HepG2 (cell line): ENCODE data around the gene SEMA7A. TPM values are rescaled to one million over a fixed set of nuclear protein-coding genes. Genes with fewer than 3 reads are reported as not detected.

Experiments
- ATRX ChIP-seq: sonication (generic); formaldehyde crosslinking; IDR thresholded peaks from 2 replicates; pipeline ENCODE4 v1.4.0; 2020; ENCODE audit warnings: missing genetic modification reagents, borderline replicate concordance
- CSRNP1 ChIP-seq: sonication (generic); formaldehyde crosslinking; IDR thresholded peaks from 2 replicates; pipeline ENCODE4 v1.8.1; 2023; ENCODE audit warnings: mild to moderate bottlenecking, missing genetic modification reagents
- GABPB1 ChIP-seq: IDR thresholded peaks from 2 replicates; pipeline ENCODE4 v1.6.1; 2016; ENCODE audit warnings: mild to moderate bottlenecking, missing genetic modification reagents, moderate library complexity, missing compliant biosample characterization
- GATA4 ChIP-seq: sonication (generic); IDR thresholded peaks from 2 replicates; pipeline ENCODE4 v1.6.1; 2016; ENCODE audit warnings: antibody characterized with exemption, low read depth, borderline replicate concordance
- HCFC1 ChIP-seq: fragments of 150-350 bp; IDR thresholded peaks from 2 replicates; pipeline ENCODE4 v1.6.1; 2014; ENCODE audit warnings: low read depth, low read length
- KAT7 ChIP-seq: IDR thresholded peaks from 2 replicates; pipeline ENCODE4 v1.6.1; 2018; ENCODE audit warnings: borderline replicate concordance, missing compliant biosample characterization
- KDM3A ChIP-seq: IDR thresholded peaks from 2 replicates; pipeline ENCODE4 v1.6.1; 2018; ENCODE audit warnings: low read depth, missing compliant biosample characterization
- MED13 ChIP-seq: sonication (generic); formaldehyde crosslinking; IDR thresholded peaks from 2 replicates; pipeline ENCODE4 v1.5.0; 2020; ENCODE audit warnings: missing genetic modification reagents
- NR2F6 ChIP-seq, 2 experiments: IDR thresholded peaks; 2 replicates each; pipeline ENCODE4 v1.6.1; 2016; ENCODE audit warnings: antibody characterized with exemption in 1 of 2, mild to moderate bottlenecking in 1 of 2
- POGZ ChIP-seq: sonication (generic); formaldehyde crosslinking; IDR thresholded peaks from 2 replicates; pipeline ENCODE4 v1.4.0; 2020; ENCODE audit warnings: mild to moderate bottlenecking, missing genetic modification reagents
- RBAK ChIP-seq: sonication (generic); formaldehyde crosslinking; IDR thresholded peaks from 2 replicates; pipeline ENCODE4 v1.5.1; 2020; ENCODE audit warnings: mild to moderate bottlenecking, missing genetic modification reagents
- REL ChIP-seq: sonication (generic); formaldehyde crosslinking; conservative IDR thresholded peaks from 2 replicates; pipeline ENCODE4 v1.8.0; 2022; ENCODE audit warnings: mild to moderate bottlenecking, missing genetic modification reagents, moderate library complexity
- SMARCE1 ChIP-seq: fragments of 450-650 bp; IDR thresholded peaks from 2 replicates; pipeline ENCODE4 v1.6.1; 2017; ENCODE audit warnings: borderline replicate concordance
- SPEN ChIP-seq: sonication (generic); formaldehyde crosslinking; IDR thresholded peaks from 2 replicates; pipeline ENCODE4 v1.5.1; 2020; ENCODE audit warnings: low read depth, mild to moderate bottlenecking, missing genetic modification reagents
- TEAD2 ChIP-seq: sonication (generic); formaldehyde crosslinking; IDR thresholded peaks from 2 replicates; pipeline ENCODE4 v1.9.0; 2021; ENCODE audit warnings: missing genetic modification reagents
- TFDP1 ChIP-seq: IDR thresholded peaks from 2 replicates; pipeline ENCODE4 v1.6.1; 2016; ENCODE audit warnings: missing compliant biosample characterization, missing genetic modification reagents, borderline replicate concordance
- THAP9 ChIP-seq: sonication (generic); formaldehyde crosslinking; IDR thresholded peaks from 2 replicates; pipeline ENCODE4; 2020; ENCODE audit warnings: missing genetic modification reagents, mild to moderate bottlenecking, borderline replicate concordance
- TOE1 ChIP-seq: sonication (generic); formaldehyde crosslinking; IDR thresholded peaks from 2 replicates; pipeline ENCODE4 v1.4.0; 2020; ENCODE audit warnings: mild to moderate bottlenecking, missing genetic modification reagents
- ZC3H13 ChIP-seq: sonication (generic); formaldehyde crosslinking; IDR thresholded peaks from 2 replicates; pipeline ENCODE4 v1.8.1; 2023; ENCODE audit warnings: mild to moderate bottlenecking, missing genetic modification reagents, moderate library complexity
- ZFP1 ChIP-seq: IDR thresholded peaks from 2 replicates; pipeline ENCODE4 v1.6.1; 2016
- ZFY ChIP-seq: sonication (generic); formaldehyde crosslinking; IDR thresholded peaks from 2 replicates; pipeline ENCODE4 v1.4.0; 2020; ENCODE audit warnings: missing genetic modification reagents
- ZNF124 ChIP-seq: sonication (generic); formaldehyde crosslinking; IDR thresholded peaks from 2 replicates; pipeline ENCODE4 v1.4.0; 2020; ENCODE audit warnings: missing genetic modification reagents
- ZNF253 ChIP-seq: sonication (generic); formaldehyde crosslinking; IDR thresholded peaks from 2 replicates; pipeline ENCODE4 v1.8.0; 2022; ENCODE audit warnings: mild to moderate bottlenecking, missing genetic modification reagents, borderline replicate concordance
- ZNF264 ChIP-seq: sonication (generic); formaldehyde crosslinking; IDR thresholded peaks from 2 replicates; pipeline ENCODE4 v1.4.0; 2020; ENCODE audit warnings: missing genetic modification reagents
- ZNF354B ChIP-seq: sonication (generic); formaldehyde crosslinking; IDR thresholded peaks from 2 replicates; pipeline ENCODE4 v1.8.0; 2022; ENCODE audit warnings: mild to moderate bottlenecking, missing genetic modification reagents
- ZNF558 ChIP-seq: sonication (generic); formaldehyde crosslinking; IDR thresholded peaks from 2 replicates; pipeline ENCODE4 v1.9.0; 2022; ENCODE audit warnings: mild to moderate bottlenecking, missing genetic modification reagents, borderline replicate concordance
- ZNF737 ChIP-seq: sonication (generic); formaldehyde crosslinking; IDR thresholded peaks from 2 replicates; pipeline ENCODE4 v1.5.0; 2020; ENCODE audit warnings: missing genetic modification reagents, mild to moderate bottlenecking, borderline replicate concordance
- polyA plus RNA-seq, 8 experiments: library from polyadenylated mRNA; depleted of rRNA in 3 of 8; stranded (reverse) in 7 of 8; unstranded in 1 of 8; fragments of >200 nt; fragmentation: Illumina TruSeq in 4 of 8; extraction: Trizol in 4 of 8; gene quantifications; 2 replicates each; pipeline versions ENCODE4 v1.2.1 to v1.2.3, GENCODE V29; 2011 to 2016; ENCODE audit warnings: low read depth in 4 of 8, missing spikeins in 1 of 8, mixed read lengths in 1 of 8; ENCODE audit not compliant: insufficient read depth in 1 of 8
- total RNA-seq, 5 experiments: library from RNA; depleted of rRNA; stranded (reverse); fragments of >200 nt; fragmentation: Illumina TruSeq; extraction: Trizol; gene quantifications; 2 replicates each; pipeline ENCODE4 v1.2.3, GENCODE V29; 2016; ENCODE audit warnings: low read depth in 1 of 5

Gene SEMA7A
- total and polyA plus RNA-seq, 2 of the 13 experiments (the other 11 are each of a cell fraction or from before 2014, with no cell fraction given) = 9.0 to 15.8 TPM

- peak; percentile 90 for TF ChIP-seq ZFY (CRISPR knock-in tag)
- 0 out of 2 replicates have a peak, but pooled peaks have one; percentile 65 for TF ChIP-seq MED13 (CRISPR knock-in tag)
- TF ChIP-seq CSRNP1 (CRISPR knock-in tag) = no peak
- no peak for TF ChIP-seq KDM3A (CRISPR knock-in tag)
- no peak for TF ChIP-seq REL (CRISPR knock-in tag)
- TF ChIP-seq NR2F6 (IDR thresholded peaks at IDR 0.05) = no peak
- peak; percentile 72 for TF ChIP-seq NR2F6 (CRISPR knock-in tag; IDR thresholded peaks at IDR 0.05)
- peak; percentile 67; the same call in 1 of the 2 replicates for TF ChIP-seq KAT7
- no peak for TF ChIP-seq ZFP1
- no peak for TF ChIP-seq ATRX
- no peak for TF ChIP-seq RBAK (CRISPR knock-in tag)
- TF ChIP-seq GATA4 = no peak
- peak; percentile 50 for TF ChIP-seq TFDP1 (CRISPR knock-in tag)
- peak; percentile 73 for TF ChIP-seq SPEN
- no peak for TF ChIP-seq ZNF354B
- TF ChIP-seq ZNF264 = no peak
- peak; percentile 37 for TF ChIP-seq GABPB1
- TF ChIP-seq ZC3H13 (CRISPR knock-in tag) = no peak
- no peak for TF ChIP-seq TOE1 (CRISPR knock-in tag)
- TF ChIP-seq ZNF253 (CRISPR knock-in tag) = no peak
- TF ChIP-seq ZNF124 (CRISPR knock-in tag) = no peak
- no peak for TF ChIP-seq TEAD2 (CRISPR knock-in tag)
- TF ChIP-seq POGZ (CRISPR knock-in tag) = no peak
- TF ChIP-seq ZNF558 (CRISPR knock-in tag) = no peak
- no peak for TF ChIP-seq HCFC1
- TF ChIP-seq SMARCE1 = no peak
- TF ChIP-seq THAP9 (CRISPR knock-in tag) = no peak
- TF ChIP-seq ZNF737 (CRISPR knock-in tag) = no peak
These were observed 12.2 kb downstream of the SEMA7A start (continued) for GRCh38 chr15:74421302-74422245.
